HEK293 (cell line): ENCODE results near the gene HS3ST6.
"Not testable (repeated sequence)": the region's sequence is repeated elsewhere in the genome, so short reads cannot be mapped to it uniquely, and the experiment has no call there.

Source experiments
- CTCF ChIA-PET: fragments of 350-600 bp; formaldehyde crosslinking; extraction: SDS; loops from one replicate; lab custom pipeline; 2021; ENCODE audit warnings: antibody characterized with exemption; lab: Yijun Ruan, JAX
- POLR2A ChIA-PET: fragments of 300-600 bp; formaldehyde crosslinking; extraction: SDS; loops from one replicate; lab custom pipeline; 2020; ENCODE audit warnings: antibody characterized with exemption, inconsistent platforms; lab: Yijun Ruan, JAX
- H3K27ac ChIP-seq: fragments of 200-500 bp; sonication (Bioruptor generic); 2 replicates; pipeline ENCODE4 v1.5.1; 2014; ENCODE audit warnings: low read depth, low read length, control low read depth, inconsistent platforms; ENCODE audit errors: extremely low read depth
- H3K36me3 ChIP-seq, 2 experiments: fragments of 200-500 bp in 1 of 2; sonication (Bioruptor generic) in 1 of 2; 1 replicate in 1 of 2; 2 replicates in 1 of 2; pipeline ENCODE4 v1.5.1; 2014 to 2017; ENCODE audit warnings: inconsistent platforms in 2 of 2, low read length in 2 of 2; ENCODE audit not compliant: control insufficient read depth in 2 of 2, insufficient read depth in 1 of 2
- H3K4me1 ChIP-seq: fragments of 200-500 bp; sonication (Bioruptor generic); 2 replicates; pipeline ENCODE4 v1.5.1; 2014; ENCODE audit warnings: mild to moderate bottlenecking, low read length, inconsistent platforms; ENCODE audit not compliant: control insufficient read depth, insufficient read depth
- H3K4me3 ChIP-seq: 2 replicates; pipeline ENCODE4 v1.5.1; 2011; ENCODE audit warnings: low read depth, mild to moderate bottlenecking, control low read depth, low read length, moderate library complexity
- H3K9me3 ChIP-seq: fragments of 200-500 bp; sonication (Bioruptor generic); 2 replicates; pipeline ENCODE4 v1.5.1; 2014; ENCODE audit warnings: low read depth, low read length, inconsistent platforms; ENCODE audit not compliant: control insufficient read depth, insufficient read depth
- CTCF ChIP-seq: fragments of 450-650 bp; formaldehyde crosslinking; IDR thresholded peaks from 2 replicates; pipeline ENCODE4 v1.5.1; 2016; ENCODE audit warnings: missing biosample characterization, missing genetic modification characterization
- ZBTB20 ChIP-seq: fragments of 450-650 bp; formaldehyde crosslinking; IDR thresholded peaks from 2 replicates; pipeline ENCODE4 v1.5.1; 2016; ENCODE audit warnings: missing biosample characterization, missing genetic modification characterization
- ZBTB8A ChIP-seq: fragments of 450-650 bp; formaldehyde crosslinking; IDR thresholded peaks from 2 replicates; pipeline ENCODE4 v1.5.1; 2016; ENCODE audit warnings: missing biosample characterization, missing genetic modification characterization
- ZNF138 ChIP-seq: fragments of 450-650 bp; formaldehyde crosslinking; IDR thresholded peaks from 2 replicates; pipeline ENCODE4 v1.5.1; 2016; ENCODE audit warnings: missing biosample characterization, missing genetic modification characterization, borderline replicate concordance
- ZNF202 ChIP-seq: fragments of 450-650 bp; formaldehyde crosslinking; IDR thresholded peaks from 2 replicates; pipeline ENCODE4 v1.5.1; 2016; ENCODE audit warnings: missing biosample characterization, missing genetic modification characterization, borderline replicate concordance
- ZNF223 ChIP-seq: fragments of 450-650 bp; formaldehyde crosslinking; IDR thresholded peaks from 2 replicates; pipeline ENCODE4 v1.5.1; 2016; ENCODE audit warnings: missing biosample characterization, missing genetic modification characterization
- ZNF426 ChIP-seq: fragments of 450-650 bp; formaldehyde crosslinking; IDR thresholded peaks from 2 replicates; pipeline ENCODE4 v1.5.1; 2017; ENCODE audit warnings: missing biosample characterization, missing genetic modification characterization, mild to moderate bottlenecking, inconsistent platforms, moderate library complexity
- ZNF664 ChIP-seq: fragments of 450-650 bp; formaldehyde crosslinking; IDR thresholded peaks from 2 replicates; pipeline ENCODE4 v1.5.1; 2016; ENCODE audit warnings: missing biosample characterization, missing genetic modification characterization
- ZNF76 ChIP-seq: fragments of 450-650 bp; formaldehyde crosslinking; IDR thresholded peaks from 2 replicates; pipeline ENCODE4; 2016; ENCODE audit warnings: low read depth, missing biosample characterization, missing genetic modification characterization, borderline replicate concordance
- ZNF777 ChIP-seq: fragments of 450-650 bp; formaldehyde crosslinking; IDR thresholded peaks from 2 replicates; pipeline ENCODE4 v1.5.1; 2017; ENCODE audit warnings: missing biosample characterization, missing genetic modification characterization, borderline replicate concordance
- ZNF843 ChIP-seq: fragments of 450-650 bp; formaldehyde crosslinking; IDR thresholded peaks from 2 replicates; pipeline ENCODE4 v1.5.1; 2016; ENCODE audit warnings: missing biosample characterization, missing genetic modification characterization
- TF ChIP-seq, protein P1 (sequence below): fragments of 450-650 bp; formaldehyde crosslinking; IDR thresholded peaks from 2 replicates; pipeline ENCODE4 v1.5.1; 2016; ENCODE audit warnings: missing biosample characterization, missing genetic modification characterization
- TF ChIP-seq, protein P2 (sequence below): fragments of 450-650 bp; formaldehyde crosslinking; IDR thresholded peaks from 2 replicates; pipeline ENCODE4 v1.5.1; 2017; ENCODE audit warnings: missing biosample characterization, missing genetic modification characterization
- TF ChIP-seq, protein P3 (sequence below): fragments of 450-650 bp; formaldehyde crosslinking; IDR thresholded peaks from 2 replicates; pipeline ENCODE4 v1.5.1; 2016; ENCODE audit warnings: missing biosample characterization, missing genetic modification characterization
- TF ChIP-seq, protein P4 (sequence below): fragments of 450-650 bp; formaldehyde crosslinking; IDR thresholded peaks from 2 replicates; pipeline ENCODE4 v1.5.1; 2017; ENCODE audit warnings: missing biosample characterization, missing genetic modification characterization
- TF ChIP-seq, protein P5 (sequence below): fragments of 450-650 bp; formaldehyde crosslinking; IDR thresholded peaks from 2 replicates; pipeline ENCODE4 v1.5.1; 2016; ENCODE audit warnings: missing biosample characterization, missing genetic modification characterization
- TF ChIP-seq, protein P6 (sequence below): fragments of 450-650 bp; formaldehyde crosslinking; IDR thresholded peaks from 2 replicates; pipeline ENCODE4 v1.5.1; 2016; ENCODE audit warnings: missing biosample characterization, missing genetic modification characterization

Gene HS3ST6

DNA sequence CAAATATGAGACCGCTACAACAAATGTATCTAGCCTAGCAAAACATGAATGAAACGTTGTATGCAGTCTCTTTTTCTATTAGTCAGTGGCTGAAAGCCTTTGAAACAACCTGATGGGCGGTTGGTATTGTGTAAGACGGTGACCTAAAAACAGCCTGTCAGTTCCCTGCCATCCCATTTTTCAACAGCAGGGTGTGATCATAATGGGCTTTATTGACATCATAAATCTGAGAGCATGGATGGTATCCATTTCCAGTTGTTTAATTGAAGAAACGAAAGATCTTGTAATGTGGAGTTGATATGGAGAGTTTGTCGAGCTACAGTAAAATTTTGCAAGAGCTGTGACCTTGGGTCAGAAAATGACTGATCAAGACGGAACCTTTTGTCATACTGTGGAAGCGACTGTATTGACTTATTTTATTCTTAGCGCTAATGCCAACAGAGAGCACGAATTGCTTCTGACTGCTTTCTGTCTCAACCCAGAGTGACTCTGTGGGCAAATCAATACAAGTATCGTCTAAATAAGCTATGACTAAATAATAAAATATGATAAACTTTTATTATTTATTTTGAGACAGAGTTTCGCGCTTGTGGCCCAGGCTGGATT lies 34.0 kb downstream of the HS3ST6 start (continued):
- TF ChIP-seq, protein P1, sequence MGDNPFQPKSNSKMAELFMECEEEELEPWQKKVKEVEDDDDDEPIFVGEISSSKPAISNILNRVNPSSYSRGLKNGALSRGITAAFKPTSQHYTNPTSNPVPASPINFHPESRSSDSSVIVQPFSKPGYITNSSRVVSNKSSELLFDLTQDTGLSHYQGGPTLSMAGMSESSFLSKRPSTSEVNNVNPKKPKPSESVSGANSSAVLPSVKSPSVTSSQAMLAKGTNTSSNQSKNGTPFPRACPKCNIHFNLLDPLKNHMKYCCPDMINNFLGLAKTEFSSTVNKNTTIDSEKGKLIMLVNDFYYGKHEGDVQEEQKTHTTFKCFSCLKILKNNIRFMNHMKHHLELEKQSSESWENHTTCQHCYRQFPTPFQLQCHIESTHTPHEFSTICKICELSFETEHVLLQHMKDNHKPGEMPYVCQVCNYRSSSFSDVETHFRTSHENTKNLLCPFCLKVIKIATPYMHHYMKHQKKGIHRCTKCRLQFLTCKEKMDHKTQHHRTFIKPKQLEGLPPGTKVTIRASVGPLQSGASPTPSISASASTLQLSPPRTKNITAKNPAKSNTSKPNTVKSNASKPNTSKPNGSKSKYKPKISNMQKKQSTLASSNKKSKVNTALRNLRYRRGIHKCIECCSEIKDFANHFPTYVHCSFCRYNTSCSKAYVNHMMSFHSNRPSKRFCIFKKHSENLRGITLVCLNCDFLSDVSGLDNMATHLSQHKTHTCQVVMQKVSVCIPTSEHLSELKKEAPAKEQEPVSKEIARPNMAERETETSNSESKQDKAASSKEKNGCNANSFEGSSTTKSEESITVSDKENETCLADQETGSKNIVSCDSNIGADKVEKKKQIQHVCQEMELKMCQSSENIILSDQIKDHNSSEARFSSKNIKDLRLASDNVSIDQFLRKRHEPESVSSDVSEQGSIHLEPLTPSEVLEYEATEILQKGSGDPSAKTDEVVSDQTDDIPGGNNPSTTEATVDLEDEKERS (tag by site-specific recombination), result no peak
- TF ChIP-seq ZBTB8A (tag by site-specific recombination), result peak; percentile 44
- TF ChIP-seq, protein P2, sequence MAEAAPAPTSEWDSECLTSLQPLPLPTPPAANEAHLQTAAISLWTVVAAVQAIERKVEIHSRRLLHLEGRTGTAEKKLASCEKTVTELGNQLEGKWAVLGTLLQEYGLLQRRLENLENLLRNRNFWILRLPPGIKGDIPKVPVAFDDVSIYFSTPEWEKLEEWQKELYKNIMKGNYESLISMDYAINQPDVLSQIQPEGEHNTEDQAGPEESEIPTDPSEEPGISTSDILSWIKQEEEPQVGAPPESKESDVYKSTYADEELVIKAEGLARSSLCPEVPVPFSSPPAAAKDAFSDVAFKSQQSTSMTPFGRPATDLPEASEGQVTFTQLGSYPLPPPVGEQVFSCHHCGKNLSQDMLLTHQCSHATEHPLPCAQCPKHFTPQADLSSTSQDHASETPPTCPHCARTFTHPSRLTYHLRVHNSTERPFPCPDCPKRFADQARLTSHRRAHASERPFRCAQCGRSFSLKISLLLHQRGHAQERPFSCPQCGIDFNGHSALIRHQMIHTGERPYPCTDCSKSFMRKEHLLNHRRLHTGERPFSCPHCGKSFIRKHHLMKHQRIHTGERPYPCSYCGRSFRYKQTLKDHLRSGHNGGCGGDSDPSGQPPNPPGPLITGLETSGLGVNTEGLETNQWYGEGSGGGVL (tag by site-specific recombination), result no peak
- TF ChIP-seq ZBTB20 (tag by site-specific recombination), result no peak
- TF ChIP-seq, protein P3, sequence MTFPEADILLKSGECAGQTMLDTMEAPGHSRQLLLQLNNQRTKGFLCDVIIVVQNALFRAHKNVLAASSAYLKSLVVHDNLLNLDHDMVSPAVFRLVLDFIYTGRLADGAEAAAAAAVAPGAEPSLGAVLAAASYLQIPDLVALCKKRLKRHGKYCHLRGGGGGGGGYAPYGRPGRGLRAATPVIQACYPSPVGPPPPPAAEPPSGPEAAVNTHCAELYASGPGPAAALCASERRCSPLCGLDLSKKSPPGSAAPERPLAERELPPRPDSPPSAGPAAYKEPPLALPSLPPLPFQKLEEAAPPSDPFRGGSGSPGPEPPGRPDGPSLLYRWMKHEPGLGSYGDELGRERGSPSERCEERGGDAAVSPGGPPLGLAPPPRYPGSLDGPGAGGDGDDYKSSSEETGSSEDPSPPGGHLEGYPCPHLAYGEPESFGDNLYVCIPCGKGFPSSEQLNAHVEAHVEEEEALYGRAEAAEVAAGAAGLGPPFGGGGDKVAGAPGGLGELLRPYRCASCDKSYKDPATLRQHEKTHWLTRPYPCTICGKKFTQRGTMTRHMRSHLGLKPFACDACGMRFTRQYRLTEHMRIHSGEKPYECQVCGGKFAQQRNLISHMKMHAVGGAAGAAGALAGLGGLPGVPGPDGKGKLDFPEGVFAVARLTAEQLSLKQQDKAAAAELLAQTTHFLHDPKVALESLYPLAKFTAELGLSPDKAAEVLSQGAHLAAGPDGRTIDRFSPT (tag by site-specific recombination), result no peak
- no peak for TF ChIP-seq ZNF777
- TF ChIP-seq, protein P4, sequence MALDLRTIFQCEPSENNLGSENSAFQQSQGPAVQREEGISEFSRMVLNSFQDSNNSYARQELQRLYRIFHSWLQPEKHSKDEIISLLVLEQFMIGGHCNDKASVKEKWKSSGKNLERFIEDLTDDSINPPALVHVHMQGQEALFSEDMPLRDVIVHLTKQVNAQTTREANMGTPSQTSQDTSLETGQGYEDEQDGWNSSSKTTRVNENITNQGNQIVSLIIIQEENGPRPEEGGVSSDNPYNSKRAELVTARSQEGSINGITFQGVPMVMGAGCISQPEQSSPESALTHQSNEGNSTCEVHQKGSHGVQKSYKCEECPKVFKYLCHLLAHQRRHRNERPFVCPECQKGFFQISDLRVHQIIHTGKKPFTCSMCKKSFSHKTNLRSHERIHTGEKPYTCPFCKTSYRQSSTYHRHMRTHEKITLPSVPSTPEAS (tag by site-specific recombination), result no peak
- no peak for TF ChIP-seq CTCF (tag by site-specific recombination)
- TF ChIP-seq ZNF138 (tag by site-specific recombination), result no peak

- H3K4me3 ChIP-seq, H3K27ac ChIP-seq, CTCF ChIA-PET, POLR2A ChIA-PET, H3K36me3 ChIP-seq: not testable (repeated sequence)
- 0 out of 2 replicates have a peak, but pooled peaks have one; percentile 50 for TF ChIP-seq ZNF664
- TF ChIP-seq, all 188 proteins: peak for 1; not testable (repeated sequence) for 187
- H3K4me1 ChIP-seq, H3K9me3 ChIP-seq: not testable (repeated sequence)
These were observed 37.0 kb downstream of the HS3ST6 start for GRCh38 chr16:1881172-1881571.

DNA sequence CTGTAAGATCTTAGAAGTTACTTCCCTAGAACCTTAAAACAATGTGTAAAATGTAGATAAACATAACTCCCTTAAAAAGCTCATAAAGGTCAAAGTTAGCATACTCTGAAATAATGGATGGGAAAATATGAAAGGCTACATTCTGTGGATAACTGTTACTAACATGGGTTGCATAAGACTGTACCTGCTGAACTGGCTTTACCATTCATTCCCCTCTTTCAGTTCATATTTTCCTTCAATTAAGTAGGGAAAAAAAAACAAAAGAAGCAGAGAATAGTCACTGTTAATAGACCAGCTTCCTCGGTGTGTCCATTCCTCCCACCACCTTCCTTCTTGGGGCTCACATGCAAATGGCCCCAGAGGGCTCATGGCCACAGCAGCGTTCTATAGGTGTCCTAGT lies 38.7 kb downstream of the HS3ST6 start:
- Histone ChIP-seq H3K4me1 (no peaks in the 10 kb centered on the region), H3K36me3 (no peaks in the 10 kb centered on the region), H3K4me3 (no peak overlapping the region), H3K9me3 (no peaks in the 10 kb centered on the region), H3K27ac (no peak overlapping the region)
- ChIA-PET POLR2A (interaction anchor here (1.1 kb wide), 2 partner anchors 11 to 85 kb away, joined by 3 read pairs; partner anchors contain the start of gene RPS2), CTCF (interaction anchor here (0.5 to 2.3 kb wide), 4 partner anchors 8 to 49 kb away, joined by 3 to 11 read pairs (median 3); no protein-coding TSS in a partner anchor)
- TF ChIP-seq ZNF426 (tag by site-specific recombination), result no peak
- TF ChIP-seq ZNF843 (tag by site-specific recombination), result no peak
- TF ChIP-seq ZNF202, result no peak
- no peak for TF ChIP-seq ZNF223 (tag by site-specific recombination)
- TF ChIP-seq, protein P5, sequence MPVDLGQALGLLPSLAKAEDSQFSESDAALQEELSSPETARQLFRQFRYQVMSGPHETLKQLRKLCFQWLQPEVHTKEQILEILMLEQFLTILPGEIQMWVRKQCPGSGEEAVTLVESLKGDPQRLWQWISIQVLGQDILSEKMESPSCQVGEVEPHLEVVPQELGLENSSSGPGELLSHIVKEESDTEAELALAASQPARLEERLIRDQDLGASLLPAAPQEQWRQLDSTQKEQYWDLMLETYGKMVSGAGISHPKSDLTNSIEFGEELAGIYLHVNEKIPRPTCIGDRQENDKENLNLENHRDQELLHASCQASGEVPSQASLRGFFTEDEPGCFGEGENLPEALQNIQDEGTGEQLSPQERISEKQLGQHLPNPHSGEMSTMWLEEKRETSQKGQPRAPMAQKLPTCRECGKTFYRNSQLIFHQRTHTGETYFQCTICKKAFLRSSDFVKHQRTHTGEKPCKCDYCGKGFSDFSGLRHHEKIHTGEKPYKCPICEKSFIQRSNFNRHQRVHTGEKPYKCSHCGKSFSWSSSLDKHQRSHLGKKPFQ (tag by site-specific recombination), result no peak
- TF ChIP-seq, protein P6, sequence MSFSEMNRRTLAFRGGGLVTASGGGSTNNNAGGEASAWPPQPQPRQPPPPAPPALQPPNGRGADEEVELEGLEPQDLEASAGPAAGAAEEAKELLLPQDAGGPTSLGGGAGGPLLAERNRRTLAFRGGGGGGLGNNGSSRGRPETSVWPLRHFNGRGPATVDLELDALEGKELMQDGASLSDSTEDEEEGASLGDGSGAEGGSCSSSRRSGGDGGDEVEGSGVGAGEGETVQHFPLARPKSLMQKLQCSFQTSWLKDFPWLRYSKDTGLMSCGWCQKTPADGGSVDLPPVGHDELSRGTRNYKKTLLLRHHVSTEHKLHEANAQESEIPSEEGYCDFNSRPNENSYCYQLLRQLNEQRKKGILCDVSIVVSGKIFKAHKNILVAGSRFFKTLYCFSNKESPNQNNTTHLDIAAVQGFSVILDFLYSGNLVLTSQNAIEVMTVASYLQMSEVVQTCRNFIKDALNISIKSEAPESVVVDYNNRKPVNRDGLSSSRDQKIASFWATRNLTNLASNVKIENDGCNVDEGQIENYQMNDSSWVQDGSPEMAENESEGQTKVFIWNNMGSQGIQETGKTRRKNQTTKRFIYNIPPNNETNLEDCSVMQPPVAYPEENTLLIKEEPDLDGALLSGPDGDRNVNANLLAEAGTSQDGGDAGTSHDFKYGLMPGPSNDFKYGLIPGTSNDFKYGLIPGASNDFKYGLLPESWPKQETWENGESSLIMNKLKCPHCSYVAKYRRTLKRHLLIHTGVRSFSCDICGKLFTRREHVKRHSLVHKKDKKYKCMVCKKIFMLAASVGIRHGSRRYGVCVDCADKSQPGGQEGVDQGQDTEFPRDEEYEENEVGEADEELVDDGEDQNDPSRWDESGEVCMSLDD (tag by site-specific recombination), result no peak
- no peak for TF ChIP-seq ZNF76 (tag by site-specific recombination)
